HuH-7.5 (cell line): Measurements from ENCODE around the gene LSP1.
"Not testable (repeated sequence)": the region's sequence is repeated elsewhere in the genome, so short reads cannot be mapped to it uniquely, and the experiment has no call there.

ENCODE experiments used
- DNase-seq: peaks from one replicate; pipeline ENCODE4 v3.0.0; 2011; ENCODE audit warnings: low spot score

The LSP1 gene

GRCh38 chr11:1877211-1878136 is 24.6 kb downstream of the LSP1 start:
- DNase-seq, result no peak

- no peak for DNase-seq
Measured at GRCh38 chr11:1878137-1879031, 25.5 kb downstream of the LSP1 start.

GRCh38 chr11:1879342-1879940 is 26.6 kb downstream of the LSP1 start:
- DNase-seq, result no peak

GRCh38 chr11:1879941-1880720 is 27.2 kb downstream of the LSP1 start:
- DNase-seq, result no peak

- DNase-seq, result no peak
Measured at GRCh38 chr11:1880746-1881441, 28.0 kb downstream of the LSP1 start.

GRCh38 chr11:1881442-1882264 is 28.8 kb downstream of the LSP1 start:
- no peak for DNase-seq

GRCh38 chr11:1882265-1883238 is 29.7 kb downstream of the LSP1 start:
- DNase-seq, result peak; percentile 97

- DNase-seq, result no peak
Measured at GRCh38 chr11:1883346-1884302, 30.7 kb downstream of the LSP1 start.

- DNase-seq, result no peak
Measured at GRCh38 chr11:1884303-1884700, 31.4 kb downstream of the LSP1 start.

- DNase-seq, result not testable (repeated sequence)
Measured at GRCh38 chr11:1886551-1886950, 33.7 kb downstream of the LSP1 start.

GRCh38 chr11:1887451-1888346 is 34.8 kb downstream of the LSP1 start:
- no peak for DNase-seq

GRCh38 chr11:1888347-1888753 is 35.5 kb downstream of the LSP1 start:
- DNase-seq, result no peak

- DNase-seq, result no peak
Measured at GRCh38 chr11:1888811-1889210, 35.9 kb downstream of the LSP1 start.

- no peak for DNase-seq
Measured at GRCh38 chr11:1889224-1889930, 36.5 kb downstream of the LSP1 start.

- no peak for DNase-seq
Measured at GRCh38 chr11:1889941-1890855, 37.3 kb downstream of the LSP1 start.
